ENCODE results near the gene TMA7B. TPM values are rescaled to one million over a fixed set of nuclear protein-coding genes. Genes with fewer than 3 reads are reported as not detected.

Gene TMA7B
- total RNA-seq, 6 experiments from 2014 or later, result 0.20 TPM; not detected in 5

- no peak for TF ChIP-seq POLR2A (IDR thresholded peaks at IDR 0.05)
- TF ChIP-seq CTCF (IDR thresholded peaks at IDR 0.05), result no peak
- Histone ChIP-seq H3K27ac (no peak overlapping the region), H3K4me1 (no peaks in the 10 kb centered on the region), H3K9me3 (no peaks in the 10 kb centered on the region), H3K4me3 (no peak overlapping the region), H3K36me3 (no peaks in the 10 kb centered on the region), H3K27me3 (no peaks in the 10 kb centered on the region)
- ATAC-seq (no peak), DNase-seq (no peak)
- intact Hi-C loops (cut with DNase I), result no loop called here
- WGBS (ENCODE audit: insufficient coverage, low coverage, low lambda C conversion rate, missing lambda C conversion rate), result 70% methylated on average over 2 of the region's 2 CpGs
Measured at GRCh38 chr22:39941601-39942000, 18.6 kb upstream of the TMA7B start.

- TF ChIP-seq POLR2A (IDR thresholded peaks at IDR 0.05), result no peak
- WGBS (ENCODE audit: insufficient coverage, low coverage, low lambda C conversion rate, missing lambda C conversion rate), result 68% methylated on average over 6 of the region's 8 CpGs
- DNase-seq (no peak), ATAC-seq (no peak)
- H3K27me3 ChIP-seq, result no peaks in the 10 kb centered on the region
- H3K27ac ChIP-seq, result no peak overlapping the region
- no peaks in the 10 kb centered on the region for H3K36me3 ChIP-seq
- no peaks in the 10 kb centered on the region for H3K4me1 ChIP-seq
- H3K4me3 ChIP-seq, result no peak overlapping the region
- intact Hi-C loops (cut with DNase I), result no loop called here
- H3K9me3 ChIP-seq, result no peaks in the 10 kb centered on the region
Measured at GRCh38 chr22:39942439-39943230, 17.6 kb upstream of the TMA7B start.

- Histone ChIP-seq H3K27ac (no peak overlapping the region), H3K36me3 (no peaks in the 10 kb centered on the region), H3K27me3 (no peaks in the 10 kb centered on the region), H3K4me1 (no peaks in the 10 kb centered on the region), H3K4me3 (no peak overlapping the region), H3K9me3 (no peaks in the 10 kb centered on the region)
- 100% methylated on average over 1 of the region's 5 CpGs for WGBS (ENCODE audit: insufficient coverage, low coverage, low lambda C conversion rate, missing lambda C conversion rate)
- TF ChIP-seq POLR2A (IDR thresholded peaks at IDR 0.05), result no peak
- no peak for TF ChIP-seq CTCF (IDR thresholded peaks at IDR 0.05)
- no peak for DNase-seq
- intact Hi-C loops (cut with DNase I), result no loop called here
- ATAC-seq, result no peak
Measured at GRCh38 chr22:39943337-39943736, 16.9 kb upstream of the TMA7B start.

- Histone ChIP-seq H3K4me3 (no peak overlapping the region), H3K27me3 (no peaks in the 10 kb centered on the region), H3K9me3 (no peaks in the 10 kb centered on the region), H3K27ac (no peak overlapping the region), H3K4me1 (no peaks in the 10 kb centered on the region), H3K36me3 (no peaks in the 10 kb centered on the region)
- intact Hi-C loops (cut with DNase I), result no loop called here
- no peak for DNase-seq
- TF ChIP-seq POLR2A (IDR thresholded peaks at IDR 0.05), result no peak
- no peak for TF ChIP-seq CTCF (IDR thresholded peaks at IDR 0.05)
- no peak for ATAC-seq
- WGBS (ENCODE audit: insufficient coverage, low coverage, low lambda C conversion rate, missing lambda C conversion rate), result 80% methylated on average over 9 of the region's 11 CpGs
Measured at GRCh38 chr22:39943953-39944872, 16.0 kb upstream of the TMA7B start.

GRCh38 chr22:39946126-39946502 lies 14.1 kb upstream of the TMA7B start:
- intact Hi-C loops (cut with DNase I), result no loop called here
- ATAC-seq, result no peak
- H3K36me3 ChIP-seq, result no peaks in the 10 kb centered on the region

More at GRCh38 chr22:39946126-39946502, 14.1 kb upstream of the TMA7B start:
- H3K27ac ChIP-seq, result no peak overlapping the region
- no peak overlapping the region for H3K4me3 ChIP-seq
- no peaks in the 10 kb centered on the region for H3K27me3 ChIP-seq
- no peak for DNase-seq
- no peaks in the 10 kb centered on the region for H3K4me1 ChIP-seq
- TF ChIP-seq CTCF (IDR thresholded peaks at IDR 0.05), result no peak
- no peak for TF ChIP-seq POLR2A (IDR thresholded peaks at IDR 0.05)
- no peaks in the 10 kb centered on the region for H3K9me3 ChIP-seq
- 81% methylated on average over 4 of the region's 4 CpGs for WGBS (ENCODE audit: insufficient coverage, low coverage, low lambda C conversion rate, missing lambda C conversion rate)
